Esophagus mucosa (tissue), 1 donor: ENCODE measurements around the gene ADARB2. TPM values are rescaled to one million over a fixed set of nuclear protein-coding genes. Genes with fewer than 3 reads are reported as not detected.

Experiments used
- ATAC-seq: fragments of 200-7000 bp; cut with Tn5 transposase; one replicate; pipeline ENCODE4 v1.9.1; 2020
- total RNA-seq: library from RNA; stranded (reverse); gene quantifications from one replicate; pipeline ENCODE4 v1.2.4, GENCODE V29; 2023
- donor health status: DM: yes; HTN: yes; CAD: no.

ADARB2 gene
- total RNA-seq, 1 donor from 2014 or later: 0.20 TPM

GRCh38 chr10:1382711-1383110 is 354.6 kb downstream of the ADARB2 start:
- ATAC-seq: no peak

- ATAC-seq: no peak
Observed at GRCh38 chr10:1381339-1381738, 356.0 kb downstream of the ADARB2 start.

GRCh38 chr10:1380088-1380671 is 357.1 kb downstream of the ADARB2 start:
- no peak for ATAC-seq

GRCh38 chr10:1379601-1380000 is 357.7 kb downstream of the ADARB2 start:
- no peak for ATAC-seq

- no peak for ATAC-seq
Observed at GRCh38 chr10:1378473-1378872, 358.9 kb downstream of the ADARB2 start.

- no peak for ATAC-seq
Observed at GRCh38 chr10:1377740-1378397, 359.5 kb downstream of the ADARB2 start.

- no peak for ATAC-seq
Observed at GRCh38 chr10:1377231-1377630, 360.1 kb downstream of the ADARB2 start.

- no peak for ATAC-seq
Observed at GRCh38 chr10:1376384-1376945, 360.9 kb downstream of the ADARB2 start.

GRCh38 chr10:1375346-1376170 is 361.8 kb downstream of the ADARB2 start:
- ATAC-seq: no peak

GRCh38 chr10:1374511-1375345 is 362.6 kb downstream of the ADARB2 start:
- no peak for ATAC-seq

- no peak for ATAC-seq
Observed at GRCh38 chr10:1373287-1373686, 364.0 kb downstream of the ADARB2 start.

GRCh38 chr10:1372212-1372611 is 365.1 kb downstream of the ADARB2 start:
- ATAC-seq: no peak

GRCh38 chr10:1370298-1370697 is 367.0 kb downstream of the ADARB2 start:
- no peak for ATAC-seq

GRCh38 chr10:1369665-1370064 is 367.7 kb downstream of the ADARB2 start:
- ATAC-seq: no peak

- ATAC-seq: no peak
Observed at GRCh38 chr10:1369197-1369596, 368.1 kb downstream of the ADARB2 start.

GRCh38 chr10:1368842-1369171 is 368.5 kb downstream of the ADARB2 start:
- ATAC-seq: no peak

- peak; percentile 2 for ATAC-seq
Observed at GRCh38 chr10:1367938-1368841, 369.1 kb downstream of the ADARB2 start.

GRCh38 chr10:1366811-1367425 is 370.4 kb downstream of the ADARB2 start:
- ATAC-seq: peak; percentile 20

- ATAC-seq: no peak
Observed at GRCh38 chr10:1366322-1366691, 371.0 kb downstream of the ADARB2 start.

GRCh38 chr10:1365540-1366321 is 371.6 kb downstream of the ADARB2 start:
- ATAC-seq: no peak
